ENCODE results near the gene AOC2. TPM values are rescaled to one million over a fixed set of nuclear protein-coding genes. Genes with fewer than 3 reads are reported as not detected.

Gene AOC2
- total and polyA plus RNA-seq, 4 donors = 0.17 to 2.4 (median 0.41) TPM

GRCh38 chr17:42835732-42836131 is 8.6 kb upstream of the AOC2 start (continued):
- TF ChIP-seq CTCF (IDR thresholded peaks at IDR 0.05; ENCODE audit: low read depth, low read length, missing input control) (no peak), HNF4A (conservative IDR thresholded peaks at IDR 0.05) (no peak), SP1 (IDR thresholded peaks at IDR 0.05) (no peak)

- H3K27me3 ChIP-seq (ENCODE audit: control insufficient read depth in 4 of 4, insufficient read depth in 4 of 4, low read length in 3 of 4) = no peaks in the 10 kb centered on the region
- H3K9me3 ChIP-seq (ENCODE audit: control insufficient read depth in 4 of 4, low read length in 3 of 4) = no peaks in the 10 kb centered on the region
- DNase-seq (ENCODE audit: low spot score) = no peak
- H3K4me3 ChIP-seq (ENCODE audit: low read depth in 1 of 3, low read length in 3 of 3) = no peak overlapping the region
- no peak overlapping the region for H3K9ac ChIP-seq (ENCODE audit: low read depth in 1 of 2, low read length in 2 of 2)
- WGBS = 85% methylated on average over 11 of the region's 11 CpGs
- peaks cover 0 to 6% (median 1%) of the 10 kb centered on the region in 4 donors for H3K4me1 ChIP-seq (ENCODE audit: control insufficient read depth in 4 of 4, insufficient read depth in 4 of 4, low read length in 3 of 4)
- TF ChIP-seq NR2F2 (IDR thresholded peaks at IDR 0.05) (no peak), TAF1 (conservative IDR thresholded peaks at IDR 0.05) (no peak), FOXA2 (IDR thresholded peaks at IDR 0.05) (no peak), RAD21 (IDR thresholded peaks at IDR 0.05) (no peak)
- H3K36me3 ChIP-seq (ENCODE audit: control insufficient read depth in 4 of 4, insufficient read depth in 3 of 4, low read depth in 1 of 4, low read length in 3 of 4) = peaks cover 19 to 69% (median 46%) of the 10 kb centered on the region in 4 donors
- H3K27ac ChIP-seq (ENCODE audit: low read depth in 1 of 2, low read length in 2 of 2) = no peak overlapping the region
Observed at GRCh38 chr17:42841975-42842685, 2.2 kb upstream of the AOC2 start.

- no peaks in the 10 kb centered on the region for H3K27me3 ChIP-seq (ENCODE audit: control insufficient read depth in 4 of 4, insufficient read depth in 4 of 4, low read length in 3 of 4)
- H3K4me3 ChIP-seq (ENCODE audit: low read depth in 1 of 3, low read length in 3 of 3) = no peak overlapping the region
- no peak for TF ChIP-seq JUND (IDR thresholded peaks at IDR 0.05)
- peak; percentile 8 for TF ChIP-seq FOXA1 (IDR thresholded peaks at IDR 0.05)
- no peak for TF ChIP-seq HNF4A (conservative IDR thresholded peaks at IDR 0.05)
- TF ChIP-seq RXRA (IDR thresholded peaks at IDR 0.05) = no peak
- peak; percentile 93 for TF ChIP-seq CTCF (IDR thresholded peaks at IDR 0.05; ENCODE audit: low read depth, low read length, missing input control)
- TF ChIP-seq GABPA (IDR thresholded peaks at IDR 0.05 in 1 of 2, conservative IDR thresholded peaks at IDR 0.05 in 1 of 2) = no peak
- TF ChIP-seq RAD21 (IDR thresholded peaks at IDR 0.05) = peak; percentile 98 to 99
- H3K27ac ChIP-seq (ENCODE audit: low read depth in 1 of 2, low read length in 2 of 2) = no peak overlapping the region
- WGBS = 39% methylated on average over 6 of the region's 6 CpGs
- no peak overlapping the region for H3K9ac ChIP-seq (ENCODE audit: low read depth in 1 of 2, low read length in 2 of 2)
- H3K9me3 ChIP-seq (ENCODE audit: control insufficient read depth in 4 of 4, low read length in 3 of 4) = no peaks in the 10 kb centered on the region
- peaks cover 0 to 6% (median 1%) of the 10 kb centered on the region in 4 donors for H3K4me1 ChIP-seq (ENCODE audit: control insufficient read depth in 4 of 4, insufficient read depth in 4 of 4, low read length in 3 of 4)
- DNase-seq (ENCODE audit: low spot score) = no peak
- H3K36me3 ChIP-seq (ENCODE audit: control insufficient read depth in 4 of 4, insufficient read depth in 3 of 4, low read depth in 1 of 4, low read length in 3 of 4) = peaks cover 18 to 57% (median 37%) of the 10 kb centered on the region in 4 donors
Observed at GRCh38 chr17:42843358-42843934, 934 bp upstream of the AOC2 start.

Measured in liver (tissue), 9 donors.